Measurements from ENCODE around the gene SYTL3.
"Not testable (repeated sequence)": the region's sequence is repeated elsewhere in the genome, so short reads cannot be mapped to it uniquely, and the experiment has no call there.

Gene SYTL3

GRCh38 chr6:158665332-158665731 lies 15.5 kb downstream of the SYTL3 start:
- DNase-seq, result no peak

DNA sequence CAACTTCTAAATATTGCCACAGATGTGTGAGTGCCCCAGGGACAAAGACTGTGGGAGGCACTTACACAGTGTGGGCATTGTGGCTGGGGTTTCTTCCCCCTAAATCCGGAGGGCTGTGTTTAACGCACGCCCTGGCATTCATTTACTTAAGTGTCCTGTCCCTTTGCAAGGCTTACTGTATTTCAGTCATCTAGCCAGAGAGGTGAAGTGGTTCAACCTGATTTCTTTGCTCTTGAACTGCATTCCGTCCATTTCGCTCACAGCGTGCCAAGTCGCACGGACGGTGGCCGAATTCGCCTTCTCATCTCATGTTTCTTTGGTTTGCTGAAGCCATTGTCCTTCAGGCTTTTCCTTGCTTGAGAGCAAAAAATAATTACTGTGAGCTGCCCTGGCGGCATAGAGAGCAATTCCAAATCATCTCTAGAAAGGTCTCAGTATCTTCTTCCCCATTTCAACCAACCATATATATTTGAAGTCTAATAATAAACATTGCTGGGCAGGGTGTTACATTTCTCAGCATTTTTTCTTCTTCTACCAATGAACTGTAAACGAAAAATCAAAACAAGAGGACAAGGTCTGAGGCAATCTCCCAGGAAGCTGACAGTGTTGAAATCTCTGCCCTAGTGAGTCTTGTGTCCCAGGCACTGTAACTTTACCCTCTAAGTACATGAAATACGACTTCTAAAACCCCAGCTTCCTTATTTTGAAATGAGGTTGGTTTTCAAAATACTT lies 16.9 kb downstream of the SYTL3 start:
- peak; percentile 79 for DNase-seq

DNA sequence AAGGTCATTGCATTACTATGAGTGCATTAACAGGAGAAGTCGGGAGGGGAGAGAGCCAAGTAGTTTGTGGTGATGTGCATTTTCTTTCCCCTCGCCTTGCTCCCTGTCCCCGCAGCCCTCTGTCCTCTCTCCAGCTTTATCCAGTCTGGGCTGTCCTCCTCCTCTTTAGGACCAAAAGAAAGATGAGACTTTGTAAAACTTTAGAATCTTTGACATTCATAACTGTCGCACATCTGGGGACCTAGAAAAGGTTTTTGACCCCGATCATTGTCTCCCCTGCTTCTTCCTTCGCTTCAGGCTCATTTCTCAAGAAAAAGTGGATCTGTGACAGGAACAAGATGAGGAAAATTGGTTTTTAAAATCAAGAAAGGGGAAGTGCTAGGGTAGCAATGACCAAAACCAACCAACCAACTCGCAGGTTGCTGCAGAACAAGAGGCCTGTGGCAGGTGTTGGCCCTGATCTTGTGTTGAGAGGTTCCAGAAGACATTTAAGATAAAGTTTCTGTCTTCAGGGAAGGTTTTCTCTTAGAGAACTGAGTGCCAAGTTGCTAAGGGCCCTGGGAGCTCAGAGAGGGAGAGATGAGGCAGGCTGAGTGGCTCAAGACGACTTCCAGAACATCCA lies 17.6 kb downstream of the SYTL3 start:
- no peak for DNase-seq

DNA sequence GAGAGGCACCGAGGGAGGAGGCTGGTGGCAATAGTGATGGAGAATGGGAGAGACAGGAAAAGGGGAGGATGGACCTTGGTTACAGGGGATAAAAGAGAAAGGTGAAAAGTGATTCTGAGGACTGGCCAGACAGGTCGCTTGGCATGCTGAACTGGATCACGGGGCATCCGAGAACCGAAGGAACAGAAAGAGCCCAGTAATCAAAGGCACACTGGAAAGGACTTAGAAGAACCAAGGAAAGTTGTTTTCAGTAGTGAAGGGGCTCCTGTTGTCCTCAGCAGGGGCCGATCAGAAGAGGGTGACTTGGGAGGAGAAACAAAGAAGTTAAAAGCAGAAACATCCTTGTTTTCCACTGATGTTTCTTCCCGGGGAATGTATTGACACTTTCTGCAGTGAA lies 18.9 kb downstream of the SYTL3 start:
- DNase-seq, result no peak

DNA sequence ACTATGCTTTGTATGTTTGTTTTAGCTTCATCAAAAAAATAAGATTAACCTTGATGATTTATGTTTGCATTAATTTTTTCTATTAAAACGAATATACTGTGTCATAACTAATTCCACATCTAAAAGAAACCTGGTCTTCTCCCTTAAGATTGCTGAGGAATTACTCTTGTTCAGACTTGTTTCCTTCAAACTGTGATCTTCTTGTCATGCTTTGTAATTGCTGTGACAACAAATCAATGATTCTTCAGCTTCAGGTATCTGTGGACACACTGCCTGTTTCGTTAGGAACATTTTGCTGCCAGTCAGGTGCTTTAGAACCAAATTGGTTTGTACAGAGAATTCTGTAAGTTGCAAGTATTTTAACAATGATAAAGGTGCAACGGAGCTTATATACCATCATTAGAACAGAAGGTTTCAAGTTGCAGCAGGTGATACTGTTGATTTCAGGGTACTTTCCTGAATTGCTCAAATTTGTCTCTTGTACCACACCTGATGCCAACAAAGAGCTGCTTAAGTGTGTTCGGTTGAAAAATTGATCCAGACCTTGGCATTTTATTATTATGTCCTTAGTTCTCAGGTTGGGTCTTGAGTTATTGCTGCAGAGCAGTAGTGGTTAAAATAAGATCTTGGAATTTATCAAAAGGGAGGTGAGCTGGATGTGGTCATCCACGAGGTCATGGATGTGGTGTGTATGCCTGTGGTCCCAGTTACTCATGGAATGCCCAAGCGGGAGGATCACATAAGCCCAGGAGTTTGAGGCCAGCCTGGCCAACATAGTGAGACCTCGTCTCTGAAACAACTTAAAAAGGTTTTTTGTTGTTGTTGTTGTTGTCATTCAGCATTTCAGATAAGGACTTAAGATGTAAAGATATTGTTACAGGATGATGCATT lies 19.5 kb downstream of the SYTL3 start:
- peak; percentile 40 for DNase-seq

DNA sequence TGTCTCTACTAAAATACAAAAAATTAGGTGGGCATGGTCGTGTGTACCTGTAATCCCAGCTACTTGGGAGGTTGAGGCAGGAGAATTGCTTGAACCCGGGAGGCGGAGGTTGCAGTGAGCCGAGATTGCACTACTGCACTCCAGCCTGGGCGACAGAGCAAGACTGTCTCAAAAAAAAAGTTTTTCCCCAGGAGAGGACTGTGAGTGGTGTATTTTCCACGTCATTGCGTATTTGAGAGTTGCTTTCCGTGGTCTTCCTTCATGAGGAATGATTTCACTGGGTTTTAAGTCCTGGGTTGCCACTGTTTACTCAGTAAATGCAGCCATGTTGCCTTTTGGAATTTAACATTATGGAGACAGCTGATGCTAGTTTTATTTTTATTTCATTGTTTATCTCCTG lies 22.3 kb downstream of the SYTL3 start:
- DNase-seq, result not testable (repeated sequence)

DNA sequence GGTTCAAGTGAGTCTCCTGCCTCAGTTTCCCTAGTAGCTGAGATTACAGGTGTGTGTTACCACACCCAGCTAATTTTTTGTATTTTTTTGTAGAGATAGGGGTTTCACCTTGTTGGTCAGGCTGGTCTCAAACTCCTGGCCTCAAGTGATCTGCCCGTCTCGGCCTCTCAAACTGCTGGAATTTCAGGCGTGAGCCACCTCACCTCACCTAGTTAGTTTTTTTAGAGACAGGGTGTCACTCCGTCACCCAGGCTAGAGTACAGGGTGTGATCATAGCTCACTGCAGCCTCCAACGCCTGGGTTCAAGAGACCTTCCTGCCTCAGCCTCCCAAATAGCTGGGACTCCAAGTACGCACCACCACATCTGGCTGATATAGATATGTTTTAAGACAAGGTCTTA lies 22.9 kb downstream of the SYTL3 start:
- no peak for DNase-seq

- DNase-seq, result no peak
These were observed 24.7 kb downstream of the SYTL3 start for GRCh38 chr6:158674342-158675131.

- DNase-seq, result not testable (repeated sequence)
These were observed 27.2 kb downstream of the SYTL3 start for GRCh38 chr6:158677094-158677493.

DNA sequence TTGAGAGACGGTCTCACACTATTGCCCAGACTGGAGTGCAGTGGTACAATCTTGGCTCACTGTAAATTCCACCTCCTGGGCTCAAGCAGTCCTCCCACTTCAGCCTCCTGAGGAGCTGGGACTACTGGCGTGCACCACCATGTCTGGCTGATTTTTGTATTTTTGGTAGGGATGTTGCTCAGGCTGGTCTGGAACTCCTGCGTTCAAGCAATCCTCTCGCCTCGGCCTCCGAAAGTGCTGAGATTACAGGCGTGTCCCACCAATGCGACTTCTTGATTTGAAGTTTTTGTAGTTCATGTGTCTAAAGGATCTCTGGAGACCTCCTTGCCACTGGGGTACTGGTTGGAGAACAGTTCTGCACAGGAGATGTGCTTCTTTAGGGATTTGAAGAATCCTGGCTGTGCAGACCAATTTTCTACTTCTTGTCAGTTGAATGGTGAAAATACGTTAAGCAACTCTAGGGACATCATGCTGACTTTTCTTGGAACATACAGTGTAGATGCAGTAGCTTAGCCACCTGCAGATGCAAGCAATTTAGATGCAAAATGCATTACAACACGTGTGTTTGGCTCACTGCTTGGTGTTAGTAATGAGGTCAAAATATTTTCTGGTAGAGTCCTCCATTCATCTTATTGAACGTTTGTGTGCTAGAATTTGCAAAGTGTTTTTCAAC lies 28.2 kb downstream of the SYTL3 start:
- no peak for DNase-seq

GRCh38 chr6:158680015-158680414 lies 30.2 kb downstream of the SYTL3 start:
- DNase-seq, result no peak

- DNase-seq, result no peak
These were observed 30.6 kb downstream of the SYTL3 start for GRCh38 chr6:158680481-158680880.

- DNase-seq, result no peak
These were observed 34.5 kb downstream of the SYTL3 start for GRCh38 chr6:158684311-158684710.

- no peak for DNase-seq
These were observed 35.0 kb downstream of the SYTL3 start for GRCh38 chr6:158684745-158685324.

- DNase-seq, result no peak
These were observed 36.5 kb downstream of the SYTL3 start for GRCh38 chr6:158686311-158686710.

GRCh38 chr6:158686791-158687381 lies 37.0 kb downstream of the SYTL3 start:
- no peak for DNase-seq

DNA sequence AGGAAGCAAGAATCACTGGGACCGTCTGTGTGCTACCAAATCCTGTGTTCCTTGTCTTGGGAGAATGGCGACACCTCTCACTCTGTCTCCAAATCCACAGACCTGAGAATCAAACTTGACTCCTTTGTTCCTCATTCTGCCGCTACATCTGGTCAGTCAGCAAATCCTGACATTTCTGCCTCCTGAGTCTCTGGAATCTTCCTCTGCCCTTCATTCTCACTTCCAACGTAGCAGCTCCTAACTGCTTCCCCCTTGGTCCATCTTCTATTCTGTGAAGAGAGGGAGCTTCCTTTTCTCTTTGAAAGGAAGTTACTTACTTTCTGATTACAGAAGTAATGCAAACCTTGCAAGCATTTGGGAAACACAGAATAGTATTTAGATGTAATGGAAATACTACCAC lies 37.7 kb downstream of the SYTL3 start:
- no peak for DNase-seq

- peak; percentile 32 for DNase-seq
These were observed 39.0 kb downstream of the SYTL3 start for GRCh38 chr6:158688860-158689259.

DNA sequence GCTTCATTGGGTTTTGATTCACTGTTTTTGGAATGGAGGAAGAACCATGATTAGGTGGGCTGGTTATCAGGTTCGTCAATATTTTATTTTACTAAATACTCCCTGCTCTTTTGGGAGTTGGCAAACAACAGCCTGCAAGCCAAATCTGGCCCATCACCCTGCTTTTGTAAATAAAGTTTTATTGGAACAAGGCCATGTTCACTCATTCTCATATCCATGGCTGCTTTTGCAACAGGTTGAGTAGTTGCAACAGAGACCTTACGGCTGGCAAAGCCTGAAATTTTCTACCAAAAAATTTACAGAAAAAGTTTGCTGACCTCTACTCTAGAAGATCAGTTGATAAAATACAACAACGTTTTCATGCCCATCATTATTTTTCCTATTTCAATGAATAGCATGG lies 45.1 kb downstream of the SYTL3 start:
- no peak for DNase-seq

DNA sequence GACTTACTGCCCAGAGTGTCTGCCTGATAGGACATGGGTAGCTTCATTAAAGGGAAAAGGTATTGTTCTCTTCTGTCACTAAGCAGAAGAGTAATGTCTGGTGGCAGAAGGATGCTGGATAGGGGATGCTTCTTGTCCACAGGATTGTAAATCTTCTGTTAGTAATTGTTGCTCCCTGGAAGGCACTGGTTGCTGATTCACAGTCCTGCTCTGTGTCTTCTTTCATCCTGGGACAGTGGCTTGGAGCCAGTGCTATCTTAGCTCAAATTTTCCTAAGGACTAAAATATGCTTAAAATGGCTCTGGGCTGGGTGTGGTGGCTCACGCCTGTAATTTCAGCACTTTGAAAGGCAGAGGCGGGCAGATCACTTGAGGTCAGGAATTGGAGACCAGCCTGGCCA lies 48.0 kb downstream of the SYTL3 start:
- no peak for DNase-seq

- DNase-seq, result no peak
These were observed 49.1 kb downstream of the SYTL3 start for GRCh38 chr6:158698931-158699330.

GRCh38 chr6:158701268-158701667 lies 51.4 kb downstream of the SYTL3 start:
- not testable (repeated sequence) for DNase-seq
